Measurements from ENCODE around the gene DYNLL1.
"Not testable (repeated sequence)": the region's sequence is repeated elsewhere in the genome, so short reads cannot be mapped to it uniquely, and the experiment has no call there.

DYNLL1 gene

DNA sequence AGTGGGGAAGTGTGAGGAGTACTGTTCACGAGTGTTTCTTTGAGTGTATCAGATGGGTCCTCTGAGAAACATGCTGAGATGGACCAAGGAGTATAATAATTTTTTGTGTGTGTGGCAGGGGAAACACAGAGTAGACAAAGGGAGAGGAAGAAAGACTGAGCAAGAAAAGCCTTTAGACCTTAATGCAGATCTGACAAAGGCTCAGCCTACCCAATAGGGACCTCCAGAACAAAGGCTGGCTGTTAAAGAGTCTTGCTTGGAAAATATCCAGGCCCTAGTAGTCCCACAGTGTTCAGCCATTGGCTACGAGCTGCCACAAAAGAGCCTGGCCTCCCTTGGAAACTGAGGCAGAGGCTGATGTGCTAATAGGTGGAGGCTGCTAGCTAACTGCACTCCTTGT lies 19.6 kb downstream of the DYNLL1 start:
- DNase-seq (ENCODE audit: low read depth) = no peak

DNA sequence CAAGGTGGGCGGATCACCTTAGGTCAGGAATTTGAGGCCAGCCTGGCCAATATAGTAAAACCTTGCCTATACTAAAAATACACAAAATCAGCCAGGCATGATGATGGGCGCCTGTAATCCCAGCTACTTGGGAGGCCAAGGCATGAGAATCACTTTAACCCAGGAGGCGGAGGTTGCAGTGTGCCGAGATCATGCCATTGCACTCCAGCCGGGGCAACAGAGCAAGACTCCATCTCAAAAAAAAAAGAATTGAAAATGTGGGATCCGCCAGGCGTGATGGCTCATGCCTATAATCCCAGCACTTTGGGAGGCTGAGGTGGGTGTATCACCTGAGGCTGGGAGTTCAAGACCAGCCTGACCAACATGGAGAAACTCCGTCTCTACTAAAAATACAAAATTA lies 23.4 kb downstream of the DYNLL1 start:
- DNase-seq (ENCODE audit: low read depth) = not testable (repeated sequence)

DNA sequence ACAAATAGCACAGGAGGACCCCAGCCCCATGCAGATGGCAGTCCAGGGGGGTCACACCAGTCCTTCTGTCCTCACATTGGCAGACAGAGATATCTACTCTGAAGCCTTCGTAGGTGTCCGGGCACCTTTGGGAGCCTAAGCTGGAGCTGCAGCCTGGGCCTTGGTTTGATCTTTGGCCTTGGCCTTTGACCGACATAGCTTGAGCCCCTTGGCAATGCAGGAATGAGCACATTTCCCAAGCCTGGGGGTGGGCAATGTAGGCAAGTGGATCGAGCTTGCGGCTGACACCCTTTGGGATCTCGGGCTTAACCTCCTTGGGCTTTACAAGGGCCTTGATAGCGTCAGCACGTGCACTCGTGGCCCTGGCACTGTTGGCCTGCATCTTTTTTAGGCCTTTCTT lies 26.7 kb downstream of the DYNLL1 start:
- no peak for DNase-seq (ENCODE audit: low read depth)

DNA sequence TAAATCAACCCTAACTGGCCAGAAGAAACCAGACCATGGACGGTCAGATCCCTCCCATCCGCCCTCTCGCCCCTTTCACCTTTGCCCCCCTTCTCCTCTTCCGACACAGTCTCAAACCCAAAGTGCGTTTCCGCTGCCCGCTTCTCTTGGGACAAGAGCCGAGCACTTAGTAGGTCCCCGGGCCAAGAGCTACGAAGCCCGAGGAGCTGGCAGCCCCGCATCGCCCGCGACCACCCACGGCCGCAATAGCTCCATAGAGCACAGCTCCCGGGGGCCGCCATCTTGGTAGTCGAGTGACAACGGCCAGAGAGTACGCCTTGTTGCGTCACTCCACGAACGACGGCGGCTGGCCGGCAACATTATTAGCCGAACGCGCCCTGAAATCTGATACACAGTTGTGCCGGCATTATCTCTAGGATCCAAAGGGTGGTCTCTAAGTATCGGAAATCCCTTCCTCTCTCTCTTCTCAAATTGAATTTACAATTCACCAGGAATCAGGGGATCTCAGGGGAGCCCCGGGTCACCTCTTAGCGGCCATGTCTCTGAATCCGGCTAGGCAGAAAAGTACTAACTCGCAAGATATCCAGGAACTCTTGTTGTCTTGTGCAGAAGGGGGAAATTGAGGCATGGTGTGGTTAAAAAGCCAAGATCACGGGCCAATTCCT lies 33.1 kb downstream of the DYNLL1 start, which contains the start of gene COQ5:
TSS of gene COQ5 (minus strand) at position 298 of the 665 bp plus-strand sequence. CDS start at position 281, 17 bp downstream.
- no peak for DNase-seq (ENCODE audit: low read depth)

DNA sequence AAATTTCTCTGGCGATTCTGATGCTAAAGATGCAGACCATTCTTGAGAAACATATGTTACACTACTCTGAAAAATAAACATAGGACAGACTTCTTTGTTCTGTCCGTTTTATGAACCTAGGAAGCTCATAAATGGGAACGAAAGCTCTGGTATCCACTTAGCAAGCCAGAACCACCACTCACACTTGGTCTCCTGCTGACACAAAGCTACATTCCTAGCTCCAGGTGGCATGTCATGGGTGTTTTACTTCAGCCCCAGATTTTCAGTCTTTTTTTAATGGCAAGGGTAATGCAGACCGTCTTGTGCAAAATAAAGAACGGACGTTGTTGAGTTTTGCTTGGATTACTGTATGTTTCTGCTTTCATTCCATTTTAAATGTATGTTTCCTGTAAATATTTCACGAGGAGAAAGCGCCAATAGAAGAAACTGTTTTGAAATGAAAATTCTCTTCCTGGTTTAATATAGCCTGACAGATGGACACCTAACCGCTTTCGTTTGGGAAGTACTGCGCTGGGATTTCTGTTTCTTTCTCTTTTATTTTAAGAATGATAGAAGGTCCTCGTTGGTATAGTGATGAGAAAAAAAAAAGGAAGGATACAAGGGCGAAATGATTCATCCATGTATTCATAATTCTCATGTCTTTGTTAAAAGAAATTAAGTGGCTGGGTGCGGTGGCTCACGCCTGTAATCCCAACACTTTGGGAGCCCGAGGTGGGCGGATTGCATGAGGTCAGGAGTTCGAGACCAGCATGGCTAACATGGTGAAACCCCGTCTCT lies 33.9 kb downstream of the DYNLL1 start:
- no peak for DNase-seq (ENCODE audit: low read depth)

DNA sequence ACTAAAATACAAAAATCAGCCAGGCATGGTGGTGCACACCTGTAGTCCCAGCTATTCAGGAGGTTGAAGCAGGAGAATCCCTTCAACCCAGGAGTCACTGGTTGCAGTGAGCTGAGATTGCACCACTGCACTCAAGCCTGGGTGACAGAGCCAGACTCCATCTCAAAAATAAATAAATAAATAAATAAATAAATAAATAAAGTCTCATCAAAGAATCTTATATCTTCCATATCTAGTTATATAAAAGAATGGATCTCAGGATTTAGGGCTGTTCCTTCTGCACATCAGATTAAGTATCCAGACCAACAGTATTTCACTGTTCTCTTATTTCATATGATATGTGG lies 34.5 kb downstream of the DYNLL1 start:
- DNase-seq (ENCODE audit: low read depth) = not testable (repeated sequence)

DNA sequence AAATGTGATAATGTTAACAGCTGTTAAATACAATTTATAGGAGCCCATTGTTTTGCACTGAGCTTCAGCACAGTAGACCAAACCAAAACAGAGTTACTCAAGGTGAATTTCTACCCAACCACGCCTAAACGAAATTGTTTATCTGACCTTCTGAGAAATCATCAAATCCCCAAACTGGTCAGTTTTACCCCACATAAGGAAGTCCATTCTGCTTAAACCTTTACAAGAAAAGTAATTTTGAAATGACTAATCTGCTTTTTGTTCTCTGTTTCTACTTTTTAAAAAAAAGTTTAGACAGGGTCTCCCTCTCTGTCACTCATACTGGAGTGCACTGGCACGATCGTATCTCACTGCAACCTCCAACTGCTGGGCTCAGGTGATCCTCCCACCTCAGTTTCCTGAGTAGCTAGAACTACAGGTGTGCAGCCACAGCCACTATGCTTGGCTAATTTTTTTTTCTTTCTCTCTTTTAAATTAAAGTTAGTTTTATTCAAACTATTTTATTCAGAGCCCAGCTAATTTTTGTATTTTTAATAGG lies 36.9 kb downstream of the DYNLL1 start:
- DNase-seq (ENCODE audit: low read depth) = no peak

DNA sequence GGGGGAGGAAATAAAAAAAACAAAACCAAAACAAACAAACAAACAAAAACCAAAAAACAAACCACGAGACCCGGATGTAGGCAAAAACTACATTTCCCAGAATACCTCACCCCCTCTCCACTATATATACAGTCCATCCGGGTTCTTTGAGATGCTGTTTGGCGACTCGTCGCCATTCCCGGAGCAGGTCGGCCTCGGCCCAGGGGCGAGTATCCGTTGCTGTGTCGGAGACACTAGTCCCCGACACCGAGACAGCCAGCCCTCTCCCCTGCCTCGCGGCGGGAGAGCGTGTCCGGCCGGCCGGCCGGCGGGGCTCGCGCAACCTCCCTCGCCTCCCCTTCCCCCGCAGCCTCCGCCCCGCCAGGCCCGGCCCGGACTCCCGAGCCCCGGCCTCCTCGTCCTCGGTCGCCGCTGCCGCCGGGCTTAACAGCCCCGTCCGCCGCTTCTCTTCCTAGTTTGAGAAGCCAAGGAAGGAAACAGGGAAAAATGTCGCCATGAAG lies 38.3 kb downstream of the DYNLL1 start, which contains the start of gene RNF10:
TSS of gene RNF10 (plus strand) at position 154 of the 500 bp plus-strand sequence. CDS start 456 bp downstream, outside the sequence.
- peak; percentile 48 for DNase-seq (ENCODE audit: low read depth)

DNA sequence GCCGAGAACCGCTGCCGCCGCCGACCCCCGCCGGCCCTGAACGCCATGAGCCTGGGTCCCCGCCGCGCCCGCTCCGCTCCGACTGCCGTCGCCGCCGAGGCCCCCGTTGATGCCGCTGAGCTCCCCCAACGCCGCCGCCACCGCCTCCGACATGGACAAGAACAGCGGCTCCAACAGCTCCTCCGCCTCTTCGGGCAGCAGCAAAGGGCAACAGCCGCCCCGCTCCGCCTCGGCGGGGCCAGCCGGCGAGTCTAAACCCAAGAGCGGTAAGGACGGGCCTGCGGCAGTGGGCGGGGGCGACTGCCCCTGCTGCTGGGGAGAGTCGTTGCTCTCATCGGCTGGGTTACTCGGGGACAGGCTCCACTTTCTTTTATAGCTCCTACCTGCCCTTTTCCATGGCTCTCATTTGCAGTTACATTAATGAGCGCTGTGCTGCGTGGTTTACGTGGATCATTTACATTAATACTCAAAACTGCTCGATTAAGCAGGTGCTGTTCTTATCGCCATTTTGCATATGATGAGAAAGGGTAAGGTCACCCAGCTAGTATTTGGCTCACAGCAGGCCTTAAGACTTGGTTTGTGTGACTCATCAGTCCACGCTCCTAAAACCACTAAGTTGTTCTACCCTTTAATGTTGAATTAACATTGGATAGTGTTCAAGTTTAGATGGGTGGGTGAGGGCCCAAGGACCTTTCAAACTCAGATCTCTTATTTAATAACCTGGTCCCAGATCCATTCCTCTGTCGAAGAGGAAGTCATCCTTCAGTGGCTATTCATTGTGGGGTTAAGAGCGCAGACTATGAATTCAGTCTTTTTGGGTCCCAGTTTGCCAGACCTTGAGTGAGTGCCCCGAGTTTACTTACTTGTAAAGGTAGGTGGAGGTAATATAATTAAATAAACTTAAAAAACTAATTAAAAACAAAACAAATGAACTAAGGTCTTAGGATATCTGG lies 39.1 kb downstream of the DYNLL1 start:
- peak; percentile 76 for DNase-seq (ENCODE audit: low read depth)

DNA sequence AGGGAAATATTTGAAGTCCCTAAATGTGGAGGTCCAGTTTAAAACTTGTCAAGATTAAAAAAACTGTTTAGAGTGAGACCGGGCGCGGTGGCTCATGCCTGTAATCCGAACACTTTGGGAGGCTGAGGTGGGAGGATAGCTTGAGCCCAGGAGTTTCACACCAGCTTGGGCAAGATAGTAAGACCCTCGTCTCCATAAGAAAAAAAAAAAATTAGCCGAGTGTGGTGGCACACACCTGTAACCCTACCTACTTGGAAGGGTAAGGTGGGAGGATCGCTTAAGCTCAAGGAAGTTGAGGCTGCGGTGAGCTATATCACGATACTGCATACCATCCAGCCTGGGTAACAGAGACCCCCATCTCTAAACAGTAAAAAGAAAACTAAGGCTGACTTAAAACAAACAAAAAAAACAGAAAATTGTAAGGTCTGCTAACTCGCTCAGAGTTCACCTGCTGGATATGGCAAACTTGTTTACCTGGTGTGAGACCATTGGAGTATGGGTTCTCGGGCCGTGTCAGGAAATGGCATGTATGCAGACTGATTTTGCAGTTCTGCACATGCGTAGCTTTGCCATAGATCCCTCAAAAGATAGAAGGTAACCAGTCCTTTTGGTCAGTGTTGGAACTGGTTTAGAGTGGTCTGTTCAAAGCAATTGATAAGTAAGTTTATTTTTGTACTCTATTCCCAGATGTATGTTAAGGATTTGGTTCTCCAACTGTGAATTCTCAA lies 40.3 kb downstream of the DYNLL1 start:
- DNase-seq (ENCODE audit: low read depth) = no peak

DNA sequence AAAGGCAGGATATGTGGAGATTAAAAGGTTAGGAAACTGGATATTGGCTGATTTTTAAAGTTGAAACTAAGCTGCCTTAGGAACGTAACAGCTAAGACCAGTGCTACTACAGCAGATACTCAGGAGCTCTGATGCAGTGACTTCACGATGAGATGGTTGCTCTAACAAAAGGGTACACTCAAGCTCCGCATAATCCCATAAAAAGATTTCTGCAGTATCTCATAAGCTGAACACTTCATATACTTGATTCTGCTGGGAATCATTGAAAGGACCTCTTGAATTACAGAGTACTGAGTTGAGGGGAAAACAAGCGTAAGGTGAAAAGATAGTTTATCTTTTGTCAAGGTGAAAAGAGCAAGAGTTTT lies 41.9 kb downstream of the DYNLL1 start:
- DNase-seq (ENCODE audit: low read depth) = no peak

DNA sequence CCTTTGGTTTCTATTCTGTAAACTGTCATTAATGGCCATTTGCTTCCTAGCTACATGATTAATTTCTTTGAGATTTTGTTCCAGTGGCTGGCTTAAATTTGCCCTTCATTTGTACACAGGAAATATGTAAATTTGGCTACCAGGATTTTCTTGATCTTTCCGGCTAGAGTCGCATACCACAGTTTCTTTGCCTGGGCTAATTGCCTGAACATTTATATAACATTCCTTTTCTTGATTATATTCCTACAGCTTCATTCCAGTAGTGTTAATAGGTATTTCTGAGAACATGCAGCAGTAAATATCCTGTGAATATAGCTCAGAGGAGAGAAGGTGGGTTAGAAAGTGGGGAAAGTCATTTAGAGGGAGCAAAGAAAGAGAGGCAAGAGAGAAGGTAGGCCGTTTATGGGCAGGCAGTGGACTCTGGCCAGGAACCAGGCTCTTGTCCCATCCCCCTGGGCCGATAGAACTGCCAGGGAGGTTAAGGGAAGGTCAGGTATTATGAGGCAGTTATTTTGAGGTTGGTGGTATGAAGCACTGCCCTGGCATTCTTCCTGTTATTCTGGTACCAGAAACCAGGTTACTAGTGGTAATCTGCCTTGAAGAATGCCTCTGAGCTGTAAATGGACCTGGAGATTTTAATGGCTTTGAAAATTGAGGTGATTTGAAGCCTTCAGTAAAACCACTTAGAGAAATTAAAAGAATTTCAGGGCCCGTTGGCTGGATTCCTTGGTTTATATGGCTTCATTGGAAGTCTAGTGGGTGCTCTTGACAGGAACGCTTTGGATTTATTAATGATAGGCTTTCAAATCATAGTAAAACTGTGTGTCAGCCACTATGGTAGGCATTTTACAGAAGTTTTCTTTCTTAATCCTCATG lies 42.6 kb downstream of the DYNLL1 start:
- no peak for DNase-seq (ENCODE audit: low read depth)

DNA sequence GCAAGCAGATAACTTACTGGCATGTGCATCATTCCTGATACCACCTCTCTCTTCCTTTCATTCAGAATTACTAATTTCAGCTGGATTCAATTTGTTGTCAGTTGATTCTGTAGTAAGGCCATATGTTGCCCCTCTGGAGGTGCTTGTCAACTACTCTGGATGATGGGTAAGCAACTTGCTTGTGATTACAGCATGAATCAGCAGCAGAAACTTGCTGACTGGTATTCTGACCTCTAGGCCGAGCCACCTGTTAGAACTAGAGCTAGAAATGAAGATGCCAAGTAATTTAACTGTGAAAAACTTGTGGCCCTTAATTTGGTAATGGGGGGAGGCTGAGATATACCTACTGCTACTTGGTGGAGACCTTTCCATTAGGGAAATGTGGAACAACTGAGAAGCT lies 43.4 kb downstream of the DYNLL1 start:
- DNase-seq (ENCODE audit: low read depth) = no peak

DNA sequence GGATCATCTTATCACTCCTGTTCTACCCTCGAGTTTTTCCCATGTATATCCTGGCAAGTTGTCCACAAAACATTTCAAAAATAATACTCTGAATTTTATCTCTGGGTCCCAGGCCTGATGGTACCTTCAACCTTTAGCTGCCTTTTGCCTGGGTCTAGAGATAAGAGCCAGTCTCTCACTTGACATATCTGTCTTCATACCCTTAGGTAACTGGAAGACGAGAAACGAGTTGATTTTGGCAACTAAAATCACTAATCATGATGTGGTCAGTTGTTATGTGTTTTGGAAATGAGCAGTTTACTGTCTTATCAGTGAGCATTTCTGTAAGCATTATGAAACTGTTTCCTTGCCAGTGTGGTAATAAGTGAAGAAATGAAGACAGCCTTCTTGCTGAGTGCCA lies 44.5 kb downstream of the DYNLL1 start:
- no peak for DNase-seq (ENCODE audit: low read depth)

DNA sequence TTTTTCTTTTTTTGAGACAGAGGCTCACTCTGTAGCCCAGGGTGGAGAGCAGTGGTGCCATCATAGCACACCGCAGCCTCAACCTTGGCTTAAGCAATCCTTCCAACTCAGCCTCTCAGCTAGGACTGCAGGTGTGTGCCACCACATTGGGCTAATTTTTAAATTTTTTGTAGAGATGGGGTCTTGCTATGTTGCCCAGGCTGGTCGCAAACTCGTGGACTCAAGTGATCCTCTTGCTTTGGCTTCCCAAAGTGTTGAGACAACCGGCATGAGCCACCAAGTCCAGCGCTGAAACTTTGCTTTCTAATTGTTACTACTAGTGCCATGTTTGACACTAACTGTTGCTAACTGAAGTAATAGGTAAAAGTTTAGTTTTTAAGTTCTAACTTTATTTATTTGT lies 46.3 kb downstream of the DYNLL1 start:
- no peak for DNase-seq (ENCODE audit: low read depth)

DNA sequence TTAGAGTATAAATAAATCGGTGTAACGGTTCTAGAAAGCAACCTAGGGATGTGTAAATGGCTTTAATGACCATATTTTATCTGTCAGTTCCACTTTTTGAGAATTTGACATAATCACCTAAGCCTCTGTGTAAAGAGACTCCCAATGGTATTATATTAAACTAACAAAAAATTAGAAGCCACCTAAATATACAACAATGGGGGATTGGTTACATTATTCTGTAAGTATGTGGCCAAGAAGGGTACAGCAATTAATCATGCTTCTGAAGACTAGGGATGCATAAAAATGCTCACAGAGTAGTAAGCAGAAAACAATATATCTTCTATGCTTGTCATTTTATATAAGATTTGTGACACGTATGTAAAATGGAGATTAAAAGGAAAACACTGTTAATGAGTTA lies 48.8 kb downstream of the DYNLL1 start:
- no peak for DNase-seq (ENCODE audit: low read depth)

DNA sequence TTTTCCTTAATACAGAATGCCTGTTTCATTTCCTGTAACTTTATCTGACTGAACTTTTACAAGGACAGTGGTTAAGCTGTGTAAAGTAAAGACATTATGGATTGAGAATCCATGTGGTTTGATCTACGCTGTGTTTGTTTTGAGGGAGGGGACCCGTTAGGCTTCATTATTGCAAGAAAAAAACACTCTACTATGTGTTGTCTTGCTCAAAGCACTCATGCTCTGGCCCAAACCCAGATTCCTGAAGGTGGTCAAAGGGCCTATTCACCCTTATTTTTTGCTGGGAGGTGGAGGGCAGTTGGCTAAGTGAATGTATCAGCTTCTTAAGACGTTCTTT lies 50.1 kb downstream of the DYNLL1 start:
- DNase-seq (ENCODE audit: low read depth) = no peak

All from non-pigmented ciliary epithelial cell (primary cell).